Prostate gland (tissue), 2 donors: ENCODE results near the gene CTNS. TPM values are rescaled to one million over a fixed set of nuclear protein-coding genes. Genes with fewer than 3 reads are reported as not detected.
A peak's percentile ranks its signal among the peaks of the same experiment; 100 is the strongest.

Experiments
- DNase-seq: peaks from one replicate; pipeline ENCODE4 v3.0.0-alpha.2; 2019; ENCODE audit warnings: low spot score
- H3K27ac ChIP-seq, 2 donors: fragments of 200-600 bp; sonication (generic); 2 replicates each; pipeline ENCODE4 v1.5.1; 2017 to 2019
- H3K27me3 ChIP-seq: fragments of 200-600 bp; sonication (generic); replicated peaks from 2 replicates; pipeline ENCODE4 v1.5.1; 2019; ENCODE audit not compliant: insufficient read depth
- H3K36me3 ChIP-seq, 2 donors: fragments of 200-600 bp; sonication (generic); 1 replicate in 1 of 2; 2 replicates in 1 of 2; pipeline versions ENCODE4 v1.5.1 to v1.8.1; 2017 to 2019
- H3K4me1 ChIP-seq: fragments of 200-600 bp; sonication (generic); replicated peaks from 2 replicates; pipeline ENCODE4 v1.5.1; 2019
- H3K4me3 ChIP-seq, 2 donors: fragments of 200-600 bp; sonication (generic); 2 replicates each; pipeline ENCODE4 v1.5.1; 2017 to 2019
- H3K9me3 ChIP-seq: fragments of 200-600 bp; sonication (generic); 2 replicates; pipeline ENCODE4 v1.5.1; 2017
- POLR2A ChIP-seq: fragments of 450-650 bp; IDR thresholded peaks from one replicate; pipeline ENCODE4 v1.6.1; 2016; ENCODE audit warnings: antibody characterized with exemption, mild to moderate bottlenecking
- POLR2AphosphoS5 ChIP-seq: sonication (generic); formaldehyde crosslinking; IDR thresholded peaks from one replicate; pipeline ENCODE4 v1.6.1; 2017; ENCODE audit warnings: antibody characterized with exemption
- WGBS: methylation state at CpG from one replicate; pipeline ENCODE4 v1.1.5; 2018; 5-methylcytosine and 5-hydroxymethylcytosine counted together
- intact Hi-C: fragments of 100-400 bp; cut with DNase I; formaldehyde crosslinking; loops from one replicate; pipeline ENCODE4 v1.14.2; 2022
- total RNA-seq, 2 donors: library from RNA; depleted of rRNA; stranded (reverse); fragments of >200 nt; gene quantifications; one replicate each; pipeline ENCODE4 v1.1.0, GENCODE V29; 2016
- TF ChIP-seq, protein P1 (sequence below), 4 experiments: fragments of 200-600 bp in 2 of 4; fragments of 450-650 bp in 2 of 4; sonication (generic) in 2 of 4; IDR thresholded peaks; 1 replicate in 3 of 4; 2 replicates in 1 of 4; pipeline ENCODE4 v1.5.1; 2016 to 2019; ENCODE audit warnings: antibody characterized with exemption in 4 of 4, mild to moderate bottlenecking in 2 of 4, moderate library complexity in 2 of 4

Gene CTNS
- total RNA-seq, 2 donors from 2014 or later, result 26.9 to 51.2 TPM

DNA sequence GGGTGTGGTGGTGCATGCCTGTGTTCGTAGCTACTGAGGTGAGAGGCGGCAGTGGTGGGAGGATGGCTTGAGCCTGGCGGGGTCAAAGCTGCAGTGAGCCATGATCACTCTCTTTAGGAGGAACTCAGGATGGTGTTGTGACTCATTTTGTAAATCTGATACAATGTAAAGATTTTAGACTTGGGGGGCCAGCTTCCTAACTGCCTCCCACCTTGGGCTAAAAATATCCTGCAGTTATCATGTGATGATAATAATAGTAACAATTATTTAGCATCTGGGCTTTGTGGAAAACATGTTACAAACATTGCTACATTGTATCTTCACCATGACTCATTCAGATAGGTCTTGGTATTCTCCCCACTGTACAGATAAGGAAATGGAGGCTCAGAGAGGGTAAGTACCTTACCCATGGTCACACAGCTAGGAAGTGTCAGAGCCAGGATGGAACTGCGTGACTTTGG is 7.4 kb downstream of the CTNS start:
- no peaks in the 10 kb centered on the region for H3K4me1 ChIP-seq
- TF ChIP-seq, protein P1, sequence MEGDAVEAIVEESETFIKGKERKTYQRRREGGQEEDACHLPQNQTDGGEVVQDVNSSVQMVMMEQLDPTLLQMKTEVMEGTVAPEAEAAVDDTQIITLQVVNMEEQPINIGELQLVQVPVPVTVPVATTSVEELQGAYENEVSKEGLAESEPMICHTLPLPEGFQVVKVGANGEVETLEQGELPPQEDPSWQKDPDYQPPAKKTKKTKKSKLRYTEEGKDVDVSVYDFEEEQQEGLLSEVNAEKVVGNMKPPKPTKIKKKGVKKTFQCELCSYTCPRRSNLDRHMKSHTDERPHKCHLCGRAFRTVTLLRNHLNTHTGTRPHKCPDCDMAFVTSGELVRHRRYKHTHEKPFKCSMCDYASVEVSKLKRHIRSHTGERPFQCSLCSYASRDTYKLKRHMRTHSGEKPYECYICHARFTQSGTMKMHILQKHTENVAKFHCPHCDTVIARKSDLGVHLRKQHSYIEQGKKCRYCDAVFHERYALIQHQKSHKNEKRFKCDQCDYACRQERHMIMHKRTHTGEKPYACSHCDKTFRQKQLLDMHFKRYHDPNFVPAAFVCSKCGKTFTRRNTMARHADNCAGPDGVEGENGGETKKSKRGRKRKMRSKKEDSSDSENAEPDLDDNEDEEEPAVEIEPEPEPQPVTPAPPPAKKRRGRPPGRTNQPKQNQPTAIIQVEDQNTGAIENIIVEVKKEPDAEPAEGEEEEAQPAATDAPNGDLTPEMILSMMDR (IDR thresholded peaks at IDR 0.05), result no peak
- TF ChIP-seq POLR2A, result no peak
- TF ChIP-seq POLR2AphosphoS5, result no peak
- no peak overlapping the region for H3K4me3 ChIP-seq
- no peaks in the 10 kb centered on the region for H3K27me3 ChIP-seq
- WGBS, result 92% methylated on average over 4 of the region's 4 CpGs
- intact Hi-C loops, result loop anchor here (10.0 kb wide), 1 partner anchor 599 kb away; no protein-coding TSS in a partner anchor
- H3K36me3 ChIP-seq, result no peaks in the 10 kb centered on the region
- no peaks in the 10 kb centered on the region for H3K9me3 ChIP-seq
- no peak for DNase-seq
- no peak overlapping the region for H3K27ac ChIP-seq

DNA sequence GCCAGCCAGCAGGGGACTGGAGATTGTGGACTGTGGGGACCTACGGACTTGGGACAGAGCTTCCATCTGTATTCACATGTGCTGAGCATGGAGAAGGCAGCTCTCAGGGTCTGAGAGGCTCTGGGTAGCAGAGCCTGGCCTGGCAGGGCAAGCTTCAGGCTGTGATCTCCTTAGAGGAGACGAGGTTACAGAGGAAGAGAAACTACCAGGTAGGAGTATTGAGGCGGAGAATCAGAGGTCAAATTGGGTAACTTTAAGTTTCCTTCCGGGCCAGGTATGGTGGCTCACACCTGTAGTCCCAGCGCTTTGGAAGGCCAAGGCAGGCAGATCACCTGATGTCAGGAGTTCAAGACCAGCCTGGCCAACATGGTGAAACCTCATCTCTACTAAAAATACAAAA is 8.8 kb downstream of the CTNS start:
- Histone ChIP-seq H3K27me3 (no peaks in the 10 kb centered on the region), H3K9me3 (no peaks in the 10 kb centered on the region), H3K27ac (no peak overlapping the region), H3K4me3 (no peak overlapping the region), H3K36me3 (no peaks in the 10 kb centered on the region), H3K4me1 (no peaks in the 10 kb centered on the region)
- no peak for DNase-seq
- 58% methylated on average over 5 of the region's 5 CpGs for WGBS
- intact Hi-C loops, result loop anchor here (10.0 kb wide), 1 partner anchor 601 kb away; no protein-coding TSS in a partner anchor
- TF ChIP-seq POLR2A, result no peak
- TF ChIP-seq POLR2AphosphoS5, result no peak
- TF ChIP-seq, protein P1 (IDR thresholded peaks at IDR 0.05), result no peak

- WGBS, result 90% methylated on average over 5 of the region's 12 CpGs
- no peak for DNase-seq
- Histone ChIP-seq H3K4me1 (no peaks in the 10 kb centered on the region), H3K9me3 (no peaks in the 10 kb centered on the region), H3K27me3 (no peaks in the 10 kb centered on the region), H3K36me3 (no peaks in the 10 kb centered on the region), H3K27ac (no peak overlapping the region), H3K4me3 (no peak overlapping the region)
- intact Hi-C loops, result loop anchor here (10.0 kb wide), 1 partner anchor 602 kb away; no protein-coding TSS in a partner anchor
- TF ChIP-seq, protein P1 (IDR thresholded peaks at IDR 0.05), result no peak
- TF ChIP-seq POLR2A (no peak), POLR2AphosphoS5 (no peak)
These were observed 10.7 kb downstream of the CTNS start for GRCh38 chr17:3647251-3647650.

GRCh38 chr17:3647769-3648555 is 11.4 kb downstream of the CTNS start:
- Histone ChIP-seq H3K9me3 (no peaks in the 10 kb centered on the region), H3K4me3 (no peak overlapping the region), H3K36me3 (no peaks in the 10 kb centered on the region), H3K4me1 (no peaks in the 10 kb centered on the region), H3K27ac (no peak overlapping the region), H3K27me3 (no peaks in the 10 kb centered on the region)
- DNase-seq, result peak; percentile 32
- 66% methylated on average over 20 of the region's 20 CpGs for WGBS
- intact Hi-C loops, result loop anchor here (10.0 kb wide), 1 partner anchor 603 kb away; no protein-coding TSS in a partner anchor
- TF ChIP-seq, protein P1 (IDR thresholded peaks at IDR 0.05), result peak in 3 of 4 experiments; percentile 22 to 47 (median 24)
- no peak for TF ChIP-seq POLR2AphosphoS5

DNA sequence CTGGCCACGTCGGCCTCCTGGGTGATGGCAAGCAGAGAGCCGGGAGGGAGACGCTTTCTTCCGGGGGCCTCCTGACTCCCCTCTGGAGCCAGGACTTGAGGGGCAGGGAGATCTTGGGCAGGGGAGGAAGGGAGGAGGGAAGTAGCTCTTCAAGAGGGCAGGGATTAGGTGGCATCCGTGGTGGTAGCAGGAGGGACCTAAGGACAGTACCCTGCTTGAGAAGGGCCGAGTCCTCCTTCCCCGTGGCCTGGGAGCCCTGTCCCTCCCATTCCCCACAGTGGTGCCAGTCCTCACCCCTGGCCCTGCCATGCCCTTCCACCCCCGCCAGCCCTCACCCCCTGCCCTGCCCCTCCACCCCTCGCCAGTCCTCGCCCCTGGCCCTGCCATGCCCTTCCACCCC is 19.2 kb downstream of the CTNS start:
- 89% methylated on average over 11 of the region's 11 CpGs for WGBS
- DNase-seq, result no peak
- intact Hi-C loops, result no loop called here

More for the DNA sequence above, 19.2 kb downstream of the CTNS start:
- Histone ChIP-seq H3K27me3 (no peaks in the 10 kb centered on the region), H3K36me3 (no peaks in the 10 kb centered on the region), H3K4me1 (no peaks in the 10 kb centered on the region), H3K9me3 (no peaks in the 10 kb centered on the region), H3K4me3 (no peak overlapping the region), H3K27ac (no peak overlapping the region)
- TF ChIP-seq, protein P1 (IDR thresholded peaks at IDR 0.05), result no peak
- no peak for TF ChIP-seq POLR2A
- TF ChIP-seq POLR2AphosphoS5, result no peak
